Panc1 (cell line): ENCODE measurements around the gene CCND1. TPM values are rescaled to one million over a fixed set of nuclear protein-coding genes. Genes with fewer than 3 reads are reported as not detected.

Experiments
- ATAC-seq: fragments of 200-7000 bp; cut with Tn5 transposase; 2 replicates; pipeline ENCODE4 v1.9.1; 2020; ENCODE audit warnings: mild to moderate bottlenecking, moderate library complexity
- BruUV-seq: library from RNA; stranded (reverse); fragments of 400-500 nt; replicated peaks from 2 replicates; lab custom pipeline; 2021; lab: Mats Ljungman, UMichigan
- CTCF ChIA-PET: fragments of 300-600 bp; sonication (Branson Sonifier 250); formaldehyde crosslinking; loops from one replicate; lab custom pipeline; 2022; ENCODE audit warnings: antibody characterized with exemption; lab: Charles Lee
- POLR2A ChIA-PET: fragments of 300-600 bp; sonication (Branson Sonifier 250); formaldehyde crosslinking; loops from one replicate; lab custom pipeline; 2022; ENCODE audit warnings: antibody characterized with exemption; lab: Charles Lee
- DNase-seq: peaks from one replicate; pipeline ENCODE4 v3.0.0-alpha.2; 2010; ENCODE audit warnings: low read depth, low spot score
- H3K27ac ChIP-seq: 2 replicates; pipeline ENCODE4 v1.5.1; 2011; ENCODE audit warnings: mild to moderate bottlenecking, low read length, inconsistent platforms
- H3K27me3 ChIP-seq: fragments of 200-500 bp; sonication (Bioruptor generic); 2 replicates; pipeline ENCODE4 v1.6.0; 2014; ENCODE audit warnings: low read length, inconsistent platforms; ENCODE audit not compliant: control insufficient read depth, insufficient read depth
- H3K36me3 ChIP-seq: fragments of 200-500 bp; sonication (Bioruptor generic); 2 replicates; pipeline ENCODE4 v1.5.1; 2014; ENCODE audit warnings: inconsistent platforms, mild to moderate bottlenecking, low read length, moderate library complexity; ENCODE audit not compliant: control insufficient read depth, insufficient read depth
- H3K4me1 ChIP-seq: 2 replicates; pipeline ENCODE4 v1.5.1; 2011; ENCODE audit warnings: inconsistent platforms, mild to moderate bottlenecking, low read length, moderate library complexity; ENCODE audit not compliant: control insufficient read depth, insufficient read depth
- H3K4me3 ChIP-seq, 2 experiments: 2 replicates each; pipeline ENCODE4 v1.5.1; 2011 to 2012; ENCODE audit warnings: low read depth in 2 of 2, low read length in 2 of 2, mild to moderate bottlenecking in 2 of 2, inconsistent platforms in 1 of 2, moderate library complexity in 1 of 2
- H3K9me3 ChIP-seq: fragments of 200-500 bp; sonication (Bioruptor generic); 2 replicates; pipeline ENCODE4 v1.5.1; 2014; ENCODE audit warnings: low read depth, mild to moderate bottlenecking, inconsistent platforms, low read length, moderate library complexity; ENCODE audit not compliant: control insufficient read depth, insufficient read depth
- POLR2AphosphoS5 ChIP-seq: IDR thresholded peaks from 2 replicates; pipeline ENCODE4 v1.6.1; 2012; ENCODE audit warnings: mild to moderate bottlenecking, low read depth, low read length, moderate library complexity
- SIN3A ChIP-seq: IDR thresholded peaks from 2 replicates; pipeline ENCODE4 v1.6.1; 2012; ENCODE audit warnings: low read depth, mild to moderate bottlenecking, low read length, moderate library complexity, borderline replicate concordance; ENCODE audit not compliant: insufficient read depth
- TCF7L2 ChIP-seq: IDR thresholded peaks from 2 replicates; pipeline ENCODE4 v1.6.1; 2011; ENCODE audit warnings: mild to moderate bottlenecking, low read depth, low read length, inconsistent platforms
- in situ Hi-C: cut with HindIII; loops from 2 replicates; pipeline ENCODE4 v1.10.0; 2016; ENCODE audit warnings: low sequenced_read_pairs, low pct_unique_long_range_greater_than_20kb
- intact Hi-C: fragments of 100-400 bp; cut with micrococcal nuclease; formaldehyde crosslinking; loops from one replicate; pipeline ENCODE4 v1.10.0; 2022; ENCODE audit not compliant: unreplicated experiment
- total RNA-seq: library from RNA; stranded (reverse); gene quantifications from one replicate; pipeline ENCODE4 v1.2.1, GENCODE V29; 2021; ENCODE audit not compliant: unreplicated experiment
- TF ChIP-seq, protein P1 (sequence below): fragments of 450-650 bp; IDR thresholded peaks from 2 replicates; pipeline ENCODE4 v1.5.1; 2017; ENCODE audit warnings: mild to moderate bottlenecking
- TF ChIP-seq, protein P2 (sequence below), 2 experiments: IDR thresholded peaks; 2 replicates each; pipeline ENCODE4 v1.6.1; 2011 to 2012; ENCODE audit warnings: low read depth in 2 of 2, control low read depth in 1 of 2, low read length in 1 of 2, mild to moderate bottlenecking in 1 of 2, moderate library complexity in 1 of 2; ENCODE audit not compliant: insufficient read depth in 1 of 2

The CCND1 gene
- total RNA-seq, 1 experiment from 2014 or later, result 259 TPM

DNA sequence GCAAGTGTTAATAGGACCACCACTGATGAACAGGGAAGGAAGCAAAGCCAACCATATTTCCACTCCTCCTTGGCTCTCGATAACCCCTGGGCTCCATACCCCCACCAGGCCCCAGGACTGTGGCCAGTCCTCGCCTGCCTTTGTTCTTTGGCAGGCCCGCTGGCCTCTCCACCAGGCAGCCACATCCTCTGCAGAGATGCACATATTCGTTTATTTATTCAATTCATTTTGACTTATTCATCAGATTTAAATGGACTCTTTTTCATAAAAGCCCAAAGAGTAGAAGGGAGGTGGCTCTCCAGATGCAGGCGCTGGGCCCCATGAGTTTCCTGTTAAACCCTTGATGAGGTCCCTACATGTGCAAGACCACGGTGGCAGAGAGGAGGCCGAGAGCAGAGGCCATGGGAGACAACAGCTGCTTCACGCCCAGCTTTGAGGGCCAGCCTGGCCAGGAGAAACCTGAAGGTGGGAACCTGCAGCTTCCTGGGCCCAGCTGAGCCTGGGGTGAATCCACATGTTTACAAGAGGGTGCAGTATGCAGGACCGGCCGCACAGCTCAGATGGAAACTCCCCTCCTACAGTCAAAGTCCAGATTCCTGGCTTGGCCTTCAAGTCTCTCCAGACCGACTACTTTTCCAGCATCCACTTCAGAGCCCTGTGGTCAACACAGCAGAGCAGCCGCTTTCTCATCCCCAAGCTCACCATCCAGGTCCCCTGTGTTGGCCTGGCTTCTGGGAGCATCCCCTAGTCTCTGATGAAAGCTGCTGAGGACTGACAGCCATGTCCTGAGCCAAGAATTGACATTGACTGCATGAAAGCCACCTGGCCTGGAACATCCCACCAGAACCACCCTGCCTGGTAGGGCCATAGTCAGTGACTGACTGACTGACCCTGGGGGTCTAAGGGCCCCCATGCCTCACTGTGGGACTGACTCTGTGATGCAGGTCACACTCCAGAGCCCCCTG is 39.7 kb upstream of the CCND1 start:
- BruUV-seq, result no TSS peak
- H3K27ac ChIP-seq, result no peak overlapping the region
- H3K4me3 ChIP-seq, result no peak overlapping the region
- ATAC-seq, result no peak
- TF ChIP-seq SIN3A, result no peak
- TF ChIP-seq, protein P1, sequence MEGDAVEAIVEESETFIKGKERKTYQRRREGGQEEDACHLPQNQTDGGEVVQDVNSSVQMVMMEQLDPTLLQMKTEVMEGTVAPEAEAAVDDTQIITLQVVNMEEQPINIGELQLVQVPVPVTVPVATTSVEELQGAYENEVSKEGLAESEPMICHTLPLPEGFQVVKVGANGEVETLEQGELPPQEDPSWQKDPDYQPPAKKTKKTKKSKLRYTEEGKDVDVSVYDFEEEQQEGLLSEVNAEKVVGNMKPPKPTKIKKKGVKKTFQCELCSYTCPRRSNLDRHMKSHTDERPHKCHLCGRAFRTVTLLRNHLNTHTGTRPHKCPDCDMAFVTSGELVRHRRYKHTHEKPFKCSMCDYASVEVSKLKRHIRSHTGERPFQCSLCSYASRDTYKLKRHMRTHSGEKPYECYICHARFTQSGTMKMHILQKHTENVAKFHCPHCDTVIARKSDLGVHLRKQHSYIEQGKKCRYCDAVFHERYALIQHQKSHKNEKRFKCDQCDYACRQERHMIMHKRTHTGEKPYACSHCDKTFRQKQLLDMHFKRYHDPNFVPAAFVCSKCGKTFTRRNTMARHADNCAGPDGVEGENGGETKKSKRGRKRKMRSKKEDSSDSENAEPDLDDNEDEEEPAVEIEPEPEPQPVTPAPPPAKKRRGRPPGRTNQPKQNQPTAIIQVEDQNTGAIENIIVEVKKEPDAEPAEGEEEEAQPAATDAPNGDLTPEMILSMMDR, result no peak
- TF ChIP-seq TCF7L2, result no peak
- TF ChIP-seq POLR2AphosphoS5, result no peak
- TF ChIP-seq, protein P2, sequence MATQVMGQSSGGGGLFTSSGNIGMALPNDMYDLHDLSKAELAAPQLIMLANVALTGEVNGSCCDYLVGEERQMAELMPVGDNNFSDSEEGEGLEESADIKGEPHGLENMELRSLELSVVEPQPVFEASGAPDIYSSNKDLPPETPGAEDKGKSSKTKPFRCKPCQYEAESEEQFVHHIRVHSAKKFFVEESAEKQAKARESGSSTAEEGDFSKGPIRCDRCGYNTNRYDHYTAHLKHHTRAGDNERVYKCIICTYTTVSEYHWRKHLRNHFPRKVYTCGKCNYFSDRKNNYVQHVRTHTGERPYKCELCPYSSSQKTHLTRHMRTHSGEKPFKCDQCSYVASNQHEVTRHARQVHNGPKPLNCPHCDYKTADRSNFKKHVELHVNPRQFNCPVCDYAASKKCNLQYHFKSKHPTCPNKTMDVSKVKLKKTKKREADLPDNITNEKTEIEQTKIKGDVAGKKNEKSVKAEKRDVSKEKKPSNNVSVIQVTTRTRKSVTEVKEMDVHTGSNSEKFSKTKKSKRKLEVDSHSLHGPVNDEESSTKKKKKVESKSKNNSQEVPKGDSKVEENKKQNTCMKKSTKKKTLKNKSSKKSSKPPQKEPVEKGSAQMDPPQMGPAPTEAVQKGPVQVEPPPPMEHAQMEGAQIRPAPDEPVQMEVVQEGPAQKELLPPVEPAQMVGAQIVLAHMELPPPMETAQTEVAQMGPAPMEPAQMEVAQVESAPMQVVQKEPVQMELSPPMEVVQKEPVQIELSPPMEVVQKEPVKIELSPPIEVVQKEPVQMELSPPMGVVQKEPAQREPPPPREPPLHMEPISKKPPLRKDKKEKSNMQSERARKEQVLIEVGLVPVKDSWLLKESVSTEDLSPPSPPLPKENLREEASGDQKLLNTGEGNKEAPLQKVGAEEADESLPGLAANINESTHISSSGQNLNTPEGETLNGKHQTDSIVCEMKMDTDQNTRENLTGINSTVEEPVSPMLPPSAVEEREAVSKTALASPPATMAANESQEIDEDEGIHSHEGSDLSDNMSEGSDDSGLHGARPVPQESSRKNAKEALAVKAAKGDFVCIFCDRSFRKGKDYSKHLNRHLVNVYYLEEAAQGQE (IDR thresholded peaks at IDR 0.05; ENCODE audit: insufficient read depth in 1 of 2, low read depth in 2 of 2, low read length in 1 of 2), result no peak
- no peaks in the 10 kb centered on the region for H3K36me3 ChIP-seq
- intact Hi-C loops (no loop called here), in situ Hi-C loops (no loop called here)
- no peak for DNase-seq
- H3K4me1 ChIP-seq, result no peaks in the 10 kb centered on the region
- POLR2A ChIA-PET, result no interaction called here
- peaks cover 4% of the 10 kb centered on the region; the same call in 1 of the 2 replicates for H3K27me3 ChIP-seq
- H3K9me3 ChIP-seq, result no peaks in the 10 kb centered on the region
- CTCF ChIA-PET, result no interaction called here

DNA sequence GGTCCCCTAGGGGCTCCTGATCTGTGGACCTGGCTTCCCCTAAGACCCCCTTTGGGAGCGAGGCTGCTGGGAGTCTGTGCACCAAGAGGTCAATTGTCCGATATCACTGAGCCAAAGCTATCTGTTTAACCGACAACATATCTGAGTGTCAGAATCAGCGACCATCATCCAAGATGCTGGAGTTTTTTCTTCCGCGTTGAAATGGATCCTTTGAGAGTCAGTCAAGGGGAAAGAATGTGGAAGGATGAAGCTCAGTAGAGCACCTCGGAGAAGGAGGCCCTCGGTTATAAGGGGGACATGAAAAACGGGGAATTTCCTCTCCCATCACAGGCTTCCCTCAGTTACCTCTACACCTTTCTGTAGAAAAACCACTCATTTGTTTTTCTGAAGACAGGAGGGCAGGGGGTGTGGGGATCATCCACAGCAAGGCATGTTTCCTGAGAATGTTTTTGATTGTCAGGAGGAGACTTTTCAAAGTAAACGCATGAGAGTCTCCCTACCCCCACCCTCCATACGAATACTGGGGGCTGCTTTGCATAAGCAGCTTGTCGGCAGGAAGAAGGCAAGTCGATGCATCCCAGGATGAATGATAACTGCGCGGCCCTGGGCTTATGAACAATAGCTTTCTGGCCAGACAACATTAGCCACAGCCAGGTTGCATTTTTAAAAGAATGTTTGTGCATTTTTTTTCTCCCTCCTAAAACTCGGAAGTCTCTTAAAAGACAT is 37.7 kb upstream of the CCND1 start:
- TF ChIP-seq, protein P1, result no peak
- TF ChIP-seq POLR2AphosphoS5 (no peak), SIN3A (no peak), TCF7L2 (no peak)
- TF ChIP-seq, protein P2 (IDR thresholded peaks at IDR 0.05; ENCODE audit: insufficient read depth in 1 of 2, low read depth in 2 of 2, low read length in 1 of 2), result no peak
- Histone ChIP-seq H3K4me1 (no peaks in the 10 kb centered on the region), H3K27me3 (peaks cover 4% of the 10 kb centered on the region; the same call in 1 of the 2 replicates), H3K36me3 (no peaks in the 10 kb centered on the region), H3K4me3 (no peak overlapping the region), H3K27ac (no peak overlapping the region), H3K9me3 (no peaks in the 10 kb centered on the region)
- intact Hi-C loops (no loop called here), in situ Hi-C loops (no loop called here)
- POLR2A ChIA-PET, result interaction anchor here (0.6 kb wide), 2 partner anchors 156 to 309 kb away, joined by 3 read pairs; no protein-coding TSS in a partner anchor
- BruUV-seq, result no TSS peak
- ATAC-seq (no peak), DNase-seq (no peak)
- CTCF ChIA-PET, result interaction anchor here (0.6 kb wide), 1 partner anchor 16 kb away, joined by 3 read pairs; no protein-coding TSS in a partner anchor
